ENCODE measurements around the gene KIN.

KIN gene

GRCh38 chr10:7776777-7777176, 11.0 kb downstream of the KIN start:
- Histone ChIP-seq H4K20me1 (ENCODE audit: insufficient read depth, low read length, poor library complexity, severe bottlenecking) (no peaks in the 10 kb centered on the region), H3K4me2 (ENCODE audit: low read depth, low read length, poor library complexity, severe bottlenecking) (no peak overlapping the region), H3K4me3 (ENCODE audit: low read length, poor library complexity, severe bottlenecking) (no peak overlapping the region), H3K9me2 (replicated peaks; ENCODE audit: low read depth, low read length) (no peaks in the 10 kb centered on the region), H3K27me3 (ENCODE audit: insufficient read depth, low read length, poor library complexity, severe bottlenecking) (no peaks in the 10 kb centered on the region), H3K79me2 (ENCODE audit: insufficient read depth, low read length) (peaks cover 9% of the 10 kb centered on the region; the same call in 1 of the 2 replicates), H3K9ac (ENCODE audit: low read depth, low read length, poor library complexity, severe bottlenecking) (no peak overlapping the region), H3F3A (ENCODE audit: low read depth) (no peaks in the 10 kb centered on the region), H3K36me3 (ENCODE audit: insufficient read depth, low read length) (peaks cover 69% of the 10 kb centered on the region; the same call in 1 of the 2 replicates), H3K9me3 (ENCODE audit: insufficient read depth, low read depth, low read length) (no peaks in the 10 kb centered on the region), H3K4me1 (ENCODE audit: insufficient read depth, low read length, poor library complexity, severe bottlenecking) (peaks cover 3% of the 10 kb centered on the region), H2AFZ (ENCODE audit: low read length) (no peak overlapping the region)
- TF ChIP-seq CTCF (conservative IDR thresholded peaks at IDR 0.05; ENCODE audit: low read length) (no peak), EZH2phosphoT487 (IDR thresholded peaks at IDR 0.05; ENCODE audit: borderline replicate concordance) (no peak)

GRCh38 chr10:7773845-7774801, 13.7 kb downstream of the KIN start:
- H3K9me3 ChIP-seq (ENCODE audit: insufficient read depth, low read depth, low read length), result no peaks in the 10 kb centered on the region
- H2AFZ ChIP-seq (ENCODE audit: low read length), result no peak overlapping the region
- no peaks in the 10 kb centered on the region for H3K27me3 ChIP-seq (ENCODE audit: insufficient read depth, low read length, poor library complexity, severe bottlenecking)
- no peaks in the 10 kb centered on the region for H3F3A ChIP-seq (ENCODE audit: low read depth)
- no peak overlapping the region for H3K9ac ChIP-seq (ENCODE audit: low read depth, low read length, poor library complexity, severe bottlenecking)
- H3K4me1 ChIP-seq (ENCODE audit: insufficient read depth, low read length, poor library complexity, severe bottlenecking), result peaks cover 9% of the 10 kb centered on the region
- peaks cover 56% of the 10 kb centered on the region; the same call in 1 of the 2 replicates for H3K36me3 ChIP-seq (ENCODE audit: insufficient read depth, low read length)
- H3K9me2 ChIP-seq (replicated peaks; ENCODE audit: low read depth, low read length), result no peaks in the 10 kb centered on the region
- no peak overlapping the region for H3K4me2 ChIP-seq (ENCODE audit: low read depth, low read length, poor library complexity, severe bottlenecking)
- no peak overlapping the region for H3K4me3 ChIP-seq (ENCODE audit: low read length, poor library complexity, severe bottlenecking)
- H3K79me2 ChIP-seq (ENCODE audit: insufficient read depth, low read length), result no peaks in the 10 kb centered on the region
- no peak for TF ChIP-seq EZH2phosphoT487 (IDR thresholded peaks at IDR 0.05; ENCODE audit: borderline replicate concordance)
- TF ChIP-seq CTCF (conservative IDR thresholded peaks at IDR 0.05; ENCODE audit: low read length), result no peak
- H4K20me1 ChIP-seq (ENCODE audit: insufficient read depth, low read length, poor library complexity, severe bottlenecking), result no peaks in the 10 kb centered on the region

- no peak overlapping the region for H3K4me3 ChIP-seq (ENCODE audit: low read length, poor library complexity, severe bottlenecking)
- H2AFZ ChIP-seq (ENCODE audit: low read length), result no peak overlapping the region
- H3K4me1 ChIP-seq (ENCODE audit: insufficient read depth, low read length, poor library complexity, severe bottlenecking), result peaks cover 9% of the 10 kb centered on the region
- peaks cover 44% of the 10 kb centered on the region; the same call in 1 of the 2 replicates for H3K36me3 ChIP-seq (ENCODE audit: insufficient read depth, low read length)
- H3K9me3 ChIP-seq (ENCODE audit: insufficient read depth, low read depth, low read length), result no peaks in the 10 kb centered on the region
- H4K20me1 ChIP-seq (ENCODE audit: insufficient read depth, low read length, poor library complexity, severe bottlenecking), result no peaks in the 10 kb centered on the region
- H3K9me2 ChIP-seq (replicated peaks; ENCODE audit: low read depth, low read length), result no peaks in the 10 kb centered on the region
- H3F3A ChIP-seq (ENCODE audit: low read depth), result no peaks in the 10 kb centered on the region
- TF ChIP-seq CTCF (conservative IDR thresholded peaks at IDR 0.05; ENCODE audit: low read length) (no peak), EZH2phosphoT487 (IDR thresholded peaks at IDR 0.05; ENCODE audit: borderline replicate concordance) (no peak)
- no peak overlapping the region for H3K9ac ChIP-seq (ENCODE audit: low read depth, low read length, poor library complexity, severe bottlenecking)
- H3K79me2 ChIP-seq (ENCODE audit: insufficient read depth, low read length), result no peaks in the 10 kb centered on the region
- H3K27me3 ChIP-seq (ENCODE audit: insufficient read depth, low read length, poor library complexity, severe bottlenecking), result no peaks in the 10 kb centered on the region
- no peak overlapping the region for H3K4me2 ChIP-seq (ENCODE audit: low read depth, low read length, poor library complexity, severe bottlenecking)
Observed at GRCh38 chr10:7768417-7768816, 19.4 kb downstream of the KIN start.

All from Loucy (cell line).